Astrocyte (in vitro differentiated cells and primary cell): Measurements from ENCODE around the gene NFATC1. TPM values are rescaled to one million over a fixed set of nuclear protein-coding genes. Genes with fewer than 3 reads are reported as not detected.
A peak's percentile ranks its signal among the peaks of the same experiment; 100 is the strongest.

Experiments
- DNase-seq: peaks from one replicate; pipeline ENCODE4 v3.0.0-alpha.2; 2010; ENCODE audit warnings: low read depth
- FAIRE-seq: peaks from 2 replicates; lab custom pipeline; 2011; peaks lifted over from hg19 to GRCh38; lab: Jason Lieb, UNC
- H2AFZ ChIP-seq: 2 replicates; pipeline ENCODE4 v1.6.0; 2012; ENCODE audit warnings: low read depth, low read length, inconsistent platforms
- H3K27ac ChIP-seq: 2 replicates; pipeline ENCODE4 v1.5.1; 2011; ENCODE audit warnings: low read depth, low read length, inconsistent platforms
- H3K27me3 ChIP-seq: 2 replicates; pipeline ENCODE4 v1.6.0; 2011; ENCODE audit warnings: low read length, inconsistent platforms; ENCODE audit not compliant: insufficient read depth
- H3K36me3 ChIP-seq: 2 replicates; pipeline ENCODE4 v1.5.1; 2011; ENCODE audit warnings: low read length, inconsistent platforms; ENCODE audit not compliant: insufficient read depth
- H3K4me1 ChIP-seq: 2 replicates; pipeline ENCODE4 v1.5.1; 2011; ENCODE audit warnings: low read length, inconsistent platforms; ENCODE audit not compliant: insufficient read depth
- H3K4me2 ChIP-seq: 2 replicates; pipeline ENCODE4 v1.6.0; 2012; ENCODE audit warnings: low read length, inconsistent platforms
- H3K4me3 ChIP-seq: 2 replicates; pipeline ENCODE4 v1.5.1; 2011; ENCODE audit warnings: low read depth, mild to moderate bottlenecking, low read length, inconsistent platforms; ENCODE audit not compliant: insufficient read depth
- H3K79me2 ChIP-seq: 2 replicates; pipeline ENCODE4 v1.6.0; 2012; ENCODE audit warnings: mild to moderate bottlenecking, low read length, inconsistent platforms; ENCODE audit not compliant: insufficient read depth
- H3K9ac ChIP-seq: 2 replicates; pipeline ENCODE4 v1.6.0; 2012; ENCODE audit warnings: mild to moderate bottlenecking, low read length, inconsistent platforms
- H3K9me3 ChIP-seq: 2 replicates; pipeline ENCODE4 v1.5.1; 2012; ENCODE audit warnings: low read depth, mild to moderate bottlenecking, low read length, inconsistent platforms; ENCODE audit not compliant: insufficient read depth
- H4K20me1 ChIP-seq: 2 replicates; pipeline ENCODE4 v1.6.0; 2012; ENCODE audit warnings: low read length, inconsistent platforms; ENCODE audit not compliant: insufficient read depth
- H3K27ac Mint-ChIP-seq: one replicate; pipeline ENCODE4 v1.8.0; 2021; ENCODE audit warnings: mild to moderate bottlenecking, mixed read lengths; ENCODE audit not compliant: unreplicated experiment
- H3K27me3 Mint-ChIP-seq: one replicate; pipeline ENCODE4 v1.8.0; 2021; ENCODE audit warnings: low read depth, mixed read lengths; ENCODE audit not compliant: unreplicated experiment
- H3K36me3 Mint-ChIP-seq: one replicate; pipeline ENCODE4 v1.8.0; 2021; ENCODE audit warnings: low read depth, mixed read lengths; ENCODE audit not compliant: unreplicated experiment
- H3K4me1 Mint-ChIP-seq: one replicate; pipeline ENCODE4 v1.8.0; 2021; ENCODE audit warnings: low read depth, mixed read lengths; ENCODE audit not compliant: unreplicated experiment
- H3K4me3 Mint-ChIP-seq: one replicate; pipeline ENCODE4 v1.8.0; 2021; ENCODE audit warnings: mild to moderate bottlenecking, moderate library complexity, mixed read lengths; ENCODE audit not compliant: unreplicated experiment
- H3K9me3 Mint-ChIP-seq: one replicate; pipeline ENCODE4 v1.8.0; 2021; ENCODE audit warnings: mild to moderate bottlenecking, mixed read lengths; ENCODE audit not compliant: unreplicated experiment
- CTCF ChIP-seq: IDR thresholded peaks from 2 replicates; pipeline ENCODE4 v1.5.1; 2011; ENCODE audit warnings: low read depth, mild to moderate bottlenecking, inconsistent platforms, low read length, moderate library complexity; ENCODE audit not compliant: insufficient read depth
- EZH2 ChIP-seq: IDR thresholded peaks from 2 replicates; pipeline ENCODE4 v1.6.1; 2012; ENCODE audit warnings: mild to moderate bottlenecking, low read length, inconsistent platforms; ENCODE audit not compliant: insufficient read depth
- total RNA-seq: library from RNA; stranded (reverse); gene quantifications from 2 replicates; pipeline ENCODE4 v1.2.1, GENCODE V29; 2021

The NFATC1 gene
- total RNA-seq, 1 donor from 2014 or later: 11.0 TPM

GRCh38 chr18:79366177-79367094 lies 29.3 kb upstream of the NFATC1 start:
- no peaks in the 10 kb centered on the region for H3K9me3 ChIP-seq

GRCh38 chr18:79367480-79367879 lies 28.2 kb upstream of the NFATC1 start:
- peaks cover 13% of the 10 kb centered on the region for H3K4me1 ChIP-seq
- no peaks in the 10 kb centered on the region for H3K79me2 ChIP-seq
- Mint-ChIP-seq H3K4me3 (no peak overlapping the region), H3K27me3 (no peaks in the 10 kb centered on the region), H3K27ac (no peak overlapping the region), H3K9me3 (peaks cover 5% of the 10 kb centered on the region), H3K4me1 (peaks cover 16% of the 10 kb centered on the region), H3K36me3 (peaks cover 7% of the 10 kb centered on the region)
- H4K20me1 ChIP-seq: no peaks in the 10 kb centered on the region
- H3K27ac ChIP-seq: no peak overlapping the region
- H2AFZ ChIP-seq: no peak overlapping the region
- H3K9ac ChIP-seq: no peak overlapping the region
- H3K36me3 ChIP-seq: no peaks in the 10 kb centered on the region
- H3K9me3 ChIP-seq: no peaks in the 10 kb centered on the region
- FAIRE-seq (no peak), DNase-seq (no peak)
- no peak for TF ChIP-seq CTCF
- no peak for TF ChIP-seq EZH2
- H3K4me2 ChIP-seq: no peak overlapping the region
- H3K27me3 ChIP-seq: no peaks in the 10 kb centered on the region
- H3K4me3 ChIP-seq: no peak overlapping the region

More at GRCh38 chr18:79366177-79367094, 29.3 kb upstream of the NFATC1 start:
- H3K79me2 ChIP-seq: no peaks in the 10 kb centered on the region
- Mint-ChIP-seq H3K4me3 (no peak overlapping the region), H3K27me3 (no peaks in the 10 kb centered on the region), H3K9me3 (peaks cover 5% of the 10 kb centered on the region), H3K4me1 (peaks cover 22% of the 10 kb centered on the region), H3K36me3 (peaks cover 7% of the 10 kb centered on the region), H3K27ac (no peak overlapping the region)
- FAIRE-seq (no peak), DNase-seq (peak; percentile 96)
- no peaks in the 10 kb centered on the region for H4K20me1 ChIP-seq
- H3K27me3 ChIP-seq: no peaks in the 10 kb centered on the region
- no peak overlapping the region for H2AFZ ChIP-seq
- H3K36me3 ChIP-seq: no peaks in the 10 kb centered on the region
- TF ChIP-seq EZH2: no peak
- TF ChIP-seq CTCF: no peak
- H3K27ac ChIP-seq: peak overlapping the region; percentile 41
- no peak overlapping the region for H3K4me3 ChIP-seq
- peaks cover 23% of the 10 kb centered on the region for H3K4me1 ChIP-seq
- H3K4me2 ChIP-seq: peak overlapping the region; percentile 51
- no peak overlapping the region for H3K9ac ChIP-seq

GRCh38 chr18:79367989-79368388 lies 27.7 kb upstream of the NFATC1 start:
- TF ChIP-seq EZH2: no peak
- no peak for TF ChIP-seq CTCF
- no peak overlapping the region for H2AFZ ChIP-seq
- H3K4me3 Mint-ChIP-seq: no peak overlapping the region

More at GRCh38 chr18:79367989-79368388, 27.7 kb upstream of the NFATC1 start:
- Histone ChIP-seq H4K20me1 (no peaks in the 10 kb centered on the region), H3K36me3 (no peaks in the 10 kb centered on the region), H3K79me2 (no peaks in the 10 kb centered on the region), H3K9me3 (no peaks in the 10 kb centered on the region), H3K27me3 (no peaks in the 10 kb centered on the region), H3K4me1 (peaks cover 9% of the 10 kb centered on the region), H3K4me3 (no peak overlapping the region), H3K9ac (no peak overlapping the region), H3K4me2 (no peak overlapping the region), H3K27ac (no peak overlapping the region)
- Mint-ChIP-seq H3K4me1 (peaks cover 15% of the 10 kb centered on the region), H3K9me3 (peaks cover 5% of the 10 kb centered on the region), H3K36me3 (peaks cover 10% of the 10 kb centered on the region), H3K27me3 (no peaks in the 10 kb centered on the region), H3K27ac (no peak overlapping the region)
- DNase-seq: peak; percentile 56
- no peak for FAIRE-seq
